ENCODE data around the gene CRMP1. TPM values are rescaled to one million over a fixed set of nuclear protein-coding genes. Genes with fewer than 3 reads are reported as not detected.

Gene CRMP1
- total RNA-seq, 1 donor from 2014 or later = 245 TPM

DNA sequence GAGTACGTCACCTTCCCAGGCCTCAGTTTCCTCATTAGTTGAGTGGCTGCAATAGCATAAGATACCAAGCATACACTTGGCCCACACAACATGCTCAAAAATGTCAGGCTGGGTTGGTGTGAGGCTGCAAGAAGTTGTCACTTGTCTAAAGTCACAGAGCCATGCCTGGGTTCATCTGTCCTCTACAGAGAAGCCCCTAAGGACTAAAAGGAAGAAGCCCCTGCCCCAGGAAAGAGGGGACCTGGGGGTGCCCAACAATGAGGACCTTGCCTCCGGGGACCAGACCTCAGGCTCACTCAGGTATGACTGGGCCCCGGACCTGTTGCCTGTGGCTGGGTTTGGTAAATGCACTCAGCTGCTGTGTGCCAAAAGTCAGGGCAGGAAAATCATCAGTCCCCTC lies 82.7 kb downstream of the CRMP1 start:
- Mint-ChIP-seq H3K27ac (ENCODE audit: unreplicated experiment) (no peak overlapping the region), H3K36me3 (ENCODE audit: low read depth) (peaks cover 34% of the 10 kb centered on the region)

DNA sequence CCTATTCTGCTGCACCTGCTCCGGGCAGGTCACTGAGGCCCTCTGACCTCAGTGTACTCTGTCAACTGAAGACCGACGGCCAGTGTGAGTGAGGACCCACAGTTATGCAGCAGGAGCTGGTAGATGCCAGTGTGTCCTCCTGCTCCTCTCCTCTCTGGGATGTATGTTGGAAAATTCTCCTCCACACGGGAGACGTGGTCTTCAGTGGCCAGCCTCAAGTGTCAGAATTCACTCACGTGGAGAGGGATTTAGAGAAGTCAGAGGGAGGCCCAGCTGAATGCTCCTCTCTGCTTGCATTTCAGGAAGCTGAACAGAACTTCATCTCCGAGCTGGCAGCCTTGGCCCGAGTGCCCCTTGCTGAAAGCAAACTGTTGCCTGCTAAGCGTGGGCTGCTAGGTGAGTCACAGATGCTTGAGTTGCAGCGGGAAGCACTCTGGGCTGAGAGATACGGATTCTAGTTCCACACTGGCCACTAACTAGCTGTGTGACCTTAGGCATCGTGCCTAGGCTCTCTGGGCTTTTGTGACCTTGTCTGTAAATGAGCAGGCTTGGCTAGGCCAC lies 83.6 kb downstream of the CRMP1 start:
- H3K27me3 Mint-ChIP-seq (ENCODE audit: low read depth) = no peaks in the 10 kb centered on the region
- H3K4me1 Mint-ChIP-seq = peaks cover 5% of the 10 kb centered on the region

More for the DNA sequence above, 82.7 kb downstream of the CRMP1 start:
- Mint-ChIP-seq H3K27me3 (ENCODE audit: low read depth) (no peaks in the 10 kb centered on the region), H3K4me1 (peaks cover 7% of the 10 kb centered on the region), H3K4me3 (no peak overlapping the region), H3K9me3 (no peaks in the 10 kb centered on the region)
- TF ChIP-seq, protein P1, sequence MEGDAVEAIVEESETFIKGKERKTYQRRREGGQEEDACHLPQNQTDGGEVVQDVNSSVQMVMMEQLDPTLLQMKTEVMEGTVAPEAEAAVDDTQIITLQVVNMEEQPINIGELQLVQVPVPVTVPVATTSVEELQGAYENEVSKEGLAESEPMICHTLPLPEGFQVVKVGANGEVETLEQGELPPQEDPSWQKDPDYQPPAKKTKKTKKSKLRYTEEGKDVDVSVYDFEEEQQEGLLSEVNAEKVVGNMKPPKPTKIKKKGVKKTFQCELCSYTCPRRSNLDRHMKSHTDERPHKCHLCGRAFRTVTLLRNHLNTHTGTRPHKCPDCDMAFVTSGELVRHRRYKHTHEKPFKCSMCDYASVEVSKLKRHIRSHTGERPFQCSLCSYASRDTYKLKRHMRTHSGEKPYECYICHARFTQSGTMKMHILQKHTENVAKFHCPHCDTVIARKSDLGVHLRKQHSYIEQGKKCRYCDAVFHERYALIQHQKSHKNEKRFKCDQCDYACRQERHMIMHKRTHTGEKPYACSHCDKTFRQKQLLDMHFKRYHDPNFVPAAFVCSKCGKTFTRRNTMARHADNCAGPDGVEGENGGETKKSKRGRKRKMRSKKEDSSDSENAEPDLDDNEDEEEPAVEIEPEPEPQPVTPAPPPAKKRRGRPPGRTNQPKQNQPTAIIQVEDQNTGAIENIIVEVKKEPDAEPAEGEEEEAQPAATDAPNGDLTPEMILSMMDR (conservative IDR thresholded peaks at IDR 0.05) = no peak
- no peak for DNase-seq (ENCODE audit: low read depth, low spot score)

DNA sequence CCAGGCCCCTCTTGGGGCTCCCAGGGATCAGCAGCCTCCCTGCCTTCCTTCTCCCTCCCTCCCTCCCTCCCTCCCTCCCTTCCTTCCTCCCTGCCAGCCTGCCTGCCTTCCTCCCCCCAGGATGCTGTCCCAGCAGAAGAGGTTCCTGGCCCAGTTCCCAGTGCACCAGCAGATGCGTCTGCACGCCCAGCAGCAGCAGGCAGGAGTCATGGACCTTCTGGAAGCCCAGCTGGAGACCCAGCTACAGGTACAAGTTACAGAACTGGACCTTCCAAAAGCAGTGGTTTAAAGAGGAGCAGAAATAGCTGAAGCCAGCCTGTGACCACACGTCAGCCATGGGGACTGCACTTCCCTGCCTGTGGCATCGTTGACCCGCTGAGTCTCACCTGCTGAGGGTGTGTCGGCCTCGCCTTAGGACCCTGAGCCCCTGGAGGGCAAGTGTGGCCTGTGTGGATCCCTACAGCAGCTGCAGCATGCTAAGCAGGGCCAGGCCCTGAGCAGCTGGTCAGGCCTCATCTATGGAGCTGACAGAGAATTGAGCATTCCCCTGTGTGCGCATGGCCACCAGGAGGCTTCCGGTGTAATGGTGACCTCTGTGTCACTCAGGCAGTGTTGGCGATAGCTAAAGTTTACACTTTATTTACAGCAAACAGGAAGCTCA lies 84.7 kb downstream of the CRMP1 start:
- Mint-ChIP-seq H3K36me3 (ENCODE audit: low read depth) (peaks cover 36% of the 10 kb centered on the region), H3K4me1 (peaks cover 5% of the 10 kb centered on the region), H3K4me3 (no peak overlapping the region), H3K9me3 (no peaks in the 10 kb centered on the region), H3K27ac (ENCODE audit: unreplicated experiment) (no peak overlapping the region), H3K27me3 (ENCODE audit: low read depth) (no peaks in the 10 kb centered on the region)
- no peak for DNase-seq (ENCODE audit: low read depth, low spot score)
- TF ChIP-seq, protein P1 (conservative IDR thresholded peaks at IDR 0.05) = no peak

More for the DNA sequence above, 83.6 kb downstream of the CRMP1 start:
- H3K27ac Mint-ChIP-seq (ENCODE audit: unreplicated experiment) = peak overlapping the region; percentile 19
- H3K36me3 Mint-ChIP-seq (ENCODE audit: low read depth) = peaks cover 34% of the 10 kb centered on the region
- H3K4me3 Mint-ChIP-seq = peak overlapping the region; percentile 47
- DNase-seq (ENCODE audit: low read depth, low spot score) = no peak
- TF ChIP-seq, protein P1 (conservative IDR thresholded peaks at IDR 0.05) = no peak
- H3K9me3 Mint-ChIP-seq = no peaks in the 10 kb centered on the region

DNA sequence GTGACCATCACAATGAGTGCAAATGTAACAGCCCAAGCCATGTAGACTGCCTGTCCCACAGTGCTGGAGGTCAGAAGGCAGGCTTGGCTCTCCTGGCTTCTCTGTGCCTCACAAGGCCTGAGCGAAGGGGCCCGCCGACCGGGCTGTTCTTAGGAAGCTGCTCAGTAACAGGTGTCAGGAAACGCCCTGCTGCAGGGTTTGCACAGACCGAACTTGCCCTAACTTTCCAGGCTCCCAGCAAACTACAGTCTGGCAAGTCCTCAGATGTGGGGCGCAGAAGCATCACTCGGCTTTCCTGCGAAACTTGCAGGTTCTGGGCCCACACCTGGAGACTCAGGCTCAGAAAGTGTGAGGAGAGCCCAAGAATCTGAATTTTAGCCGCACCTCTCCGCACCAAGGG lies 87.6 kb downstream of the CRMP1 start:
- Mint-ChIP-seq H3K36me3 (ENCODE audit: low read depth) (peaks cover 37% of the 10 kb centered on the region), H3K9me3 (no peaks in the 10 kb centered on the region), H3K4me1 (no peaks in the 10 kb centered on the region), H3K27ac (ENCODE audit: unreplicated experiment) (peak overlapping the region; percentile 27), H3K4me3 (no peak overlapping the region), H3K27me3 (ENCODE audit: low read depth) (no peaks in the 10 kb centered on the region)
- TF ChIP-seq, protein P1 (conservative IDR thresholded peaks at IDR 0.05) = no peak
- no peak for DNase-seq (ENCODE audit: low read depth, low spot score)

DNA sequence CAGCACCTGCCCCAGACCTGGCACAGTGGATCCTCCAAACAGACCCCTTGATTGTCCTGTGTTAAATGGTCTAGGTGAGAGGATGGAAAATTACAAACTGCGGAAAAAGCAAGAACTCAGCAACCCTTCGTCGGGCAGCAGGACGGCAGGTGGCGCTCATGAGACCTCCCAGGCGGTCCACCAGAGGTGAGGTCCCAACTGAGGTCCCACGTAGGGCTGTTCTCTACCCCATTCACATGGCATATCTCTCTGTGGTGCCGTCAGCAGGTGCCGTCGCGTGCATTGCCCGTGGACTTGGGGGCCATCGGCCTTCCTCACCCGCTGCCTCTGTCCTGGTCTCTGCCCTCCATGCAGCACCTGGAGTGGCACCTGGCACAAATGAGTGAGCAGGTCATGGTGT lies 88.2 kb downstream of the CRMP1 start:
- no peak for DNase-seq (ENCODE audit: low read depth, low spot score)
- TF ChIP-seq, protein P1 (conservative IDR thresholded peaks at IDR 0.05) = no peak
- Mint-ChIP-seq H3K9me3 (no peaks in the 10 kb centered on the region), H3K4me1 (no peaks in the 10 kb centered on the region), H3K36me3 (ENCODE audit: low read depth) (peaks cover 33% of the 10 kb centered on the region), H3K27me3 (ENCODE audit: low read depth) (no peaks in the 10 kb centered on the region), H3K4me3 (no peak overlapping the region), H3K27ac (ENCODE audit: unreplicated experiment) (no peak overlapping the region)

Data from neural crest cell (in vitro differentiated cells).